Activated gamma-delta T cell (primary cell): ENCODE results near the gene HS6ST3.
"Not testable (repeated sequence)": the region's sequence is repeated elsewhere in the genome, so short reads cannot be mapped to it uniquely, and the experiment has no call there.

Experiments
- DNase-seq: peaks from one replicate; lab custom pipeline; 2025; lab: John Stamatoyannopoulos, UW
- total RNA-seq, 2 donors: gene quantifications; one replicate each; lab custom pipeline; 2026; lab: John Stamatoyannopoulos, UW

HS6ST3 gene
- total RNA-seq, result 0.04 to 0.05 reads per million in 2 donors

GRCh38 chr13:96089749-96090239 lies at the start of gene HS6ST3:
Gene HS6ST3 (plus strand): TSS chr13:96090107.
- no peak for DNase-seq

- no peak for DNase-seq
Observed at GRCh38 chr13:96041326-96042110, 48.4 kb upstream of the HS6ST3 start.

- DNase-seq, result no peak
Observed at GRCh38 chr13:96044238-96044637, 45.7 kb upstream of the HS6ST3 start.

GRCh38 chr13:96046449-96047126 lies 43.3 kb upstream of the HS6ST3 start:
- DNase-seq, result not testable (repeated sequence)

- not testable (repeated sequence) for DNase-seq
Observed at GRCh38 chr13:96050955-96051354, 39.0 kb upstream of the HS6ST3 start.

- not testable (repeated sequence) for DNase-seq
Observed at GRCh38 chr13:96051491-96051890, 38.4 kb upstream of the HS6ST3 start.

GRCh38 chr13:96051946-96052345 lies 38.0 kb upstream of the HS6ST3 start:
- DNase-seq, result not testable (repeated sequence)

- no peak for DNase-seq
Observed at GRCh38 chr13:96052656-96053002, 37.3 kb upstream of the HS6ST3 start.

GRCh38 chr13:96053003-96053703 lies 36.8 kb upstream of the HS6ST3 start, which contains the start of gene UGGT2:
Gene UGGT2 (minus strand): TSS chr13:96053401. CDS start chr13:96053312, 89 bp downstream.
- DNase-seq, result no peak

GRCh38 chr13:96065849-96066248 lies 24.1 kb upstream of the HS6ST3 start:
- DNase-seq, result no peak

GRCh38 chr13:96068729-96069128 lies 21.2 kb upstream of the HS6ST3 start:
- DNase-seq, result no peak

- no peak for DNase-seq
Observed at GRCh38 chr13:96071504-96071903, 18.4 kb upstream of the HS6ST3 start.

- no peak for DNase-seq
Observed at GRCh38 chr13:96072392-96072791, 17.5 kb upstream of the HS6ST3 start.

GRCh38 chr13:96075953-96076543 lies 13.9 kb upstream of the HS6ST3 start:
- no peak for DNase-seq

- no peak for DNase-seq
Observed at GRCh38 chr13:96080676-96081075, 9.2 kb upstream of the HS6ST3 start.

- no peak for DNase-seq
Observed at GRCh38 chr13:96081888-96082287, 8.0 kb upstream of the HS6ST3 start.

GRCh38 chr13:96082640-96083039 lies 7.3 kb upstream of the HS6ST3 start:
- no peak for DNase-seq

GRCh38 chr13:96086736-96087135 lies 3.2 kb upstream of the HS6ST3 start:
- no peak for DNase-seq

GRCh38 chr13:96089139-96089538 lies 768 bp upstream of the HS6ST3 start:
- DNase-seq, result no peak

GRCh38 chr13:96090240-96091101 lies 564 bp downstream of the HS6ST3 start:
- peak; percentile 3 for DNase-seq
